Smooth muscle cell (in vitro differentiated cells): Measurements from ENCODE around the gene VIM. TPM values are rescaled to one million over a fixed set of nuclear protein-coding genes. Genes with fewer than 3 reads are reported as not detected.
A peak's percentile ranks its signal among the peaks of the same experiment; 100 is the strongest.

Experiments
- DNase-seq: peaks from one replicate; lab custom pipeline; 2025; ENCODE audit not compliant: unreplicated experiment; lab: John Stamatoyannopoulos, UW
- H2AFZ ChIP-seq: fragments of 200-600 bp; sonication (generic); 2 replicates; pipeline ENCODE4 v1.6.0; 2016; ENCODE audit warnings: antibody characterized with exemption, low read depth, mild to moderate bottlenecking
- H3F3A ChIP-seq: fragments of 200-600 bp; sonication (generic); 2 replicates; pipeline ENCODE4 v1.6.0; 2017; ENCODE audit warnings: antibody characterized with exemption, low read depth
- H3K27ac ChIP-seq: fragments of 200-600 bp; sonication (generic); 2 replicates; pipeline ENCODE4 v1.5.1; 2016; ENCODE audit warnings: low read depth, mild to moderate bottlenecking
- H3K27me3 ChIP-seq: fragments of 200-600 bp; sonication (generic); 2 replicates; pipeline ENCODE4 v1.6.1; 2016; ENCODE audit warnings: low read depth, mild to moderate bottlenecking
- H3K36me3 ChIP-seq: fragments of 200-600 bp; sonication (generic); 2 replicates; pipeline ENCODE4 v1.5.1; 2016; ENCODE audit warnings: low read depth
- H3K4me1 ChIP-seq: fragments of 200-600 bp; sonication (generic); 2 replicates; pipeline ENCODE4 v1.5.1; 2016; ENCODE audit warnings: low read depth
- H3K4me2 ChIP-seq: fragments of 200-600 bp; sonication (generic); 2 replicates; pipeline ENCODE4 v1.6.0; 2016; ENCODE audit warnings: mild to moderate bottlenecking
- H3K4me3 ChIP-seq: fragments of 200-600 bp; sonication (generic); 2 replicates; pipeline ENCODE4 v1.5.1; 2016; ENCODE audit warnings: mild to moderate bottlenecking
- H3K79me2 ChIP-seq: fragments of 200-600 bp; sonication (generic); 2 replicates; pipeline ENCODE4 v1.6.0; 2016; ENCODE audit warnings: low read depth, mild to moderate bottlenecking
- H3K9ac ChIP-seq: fragments of 200-600 bp; sonication (generic); 2 replicates; pipeline ENCODE4 v1.6.0; 2016; ENCODE audit warnings: low read depth
- H3K9me3 ChIP-seq: fragments of 200-600 bp; sonication (generic); replicated peaks from 2 replicates; pipeline ENCODE4 v1.5.1; 2016; ENCODE audit warnings: low read depth
- H4K20me1 ChIP-seq: fragments of 200-600 bp; sonication (generic); 2 replicates; pipeline ENCODE4 v1.6.0; 2016; ENCODE audit warnings: low read depth
- CTCF ChIP-seq: fragments of 200-600 bp; sonication (generic); IDR thresholded peaks from 2 replicates; pipeline ENCODE4 v1.5.1; 2017; ENCODE audit warnings: borderline replicate concordance, mild to moderate bottlenecking, antibody characterized with exemption; ENCODE audit not compliant: insufficient read depth, poor library complexity, severe bottlenecking
- WGBS: methylation state at CpG from one replicate; pipeline ENCODE4 v1.1.7; 2016; ENCODE audit warnings: low lambda C conversion rate; 5-methylcytosine and 5-hydroxymethylcytosine counted together
- polyA plus RNA-seq: library from polyadenylated mRNA; unstranded; fragments of >200 nt; fragmentation: Nextera tagmentation; extraction: Ambion mirVana; gene quantifications from 2 replicates; pipeline ENCODE4 v1.2.1, GENCODE V29; 2016
- total RNA-seq: library from RNA; depleted of rRNA; stranded (reverse); fragments of >200 nt; gene quantifications from 2 replicates; pipeline ENCODE4 v1.2.3, GENCODE V29; 2014

The VIM gene
- total and polyA plus RNA-seq, 2 experiments from 2014 or later = 3,198 to 6,093 TPM

- DNase-seq = no peak
- Histone ChIP-seq H3F3A (peaks cover 49% of the 10 kb centered on the region), H3K79me2 (peaks cover 19% of the 10 kb centered on the region), H3K4me3 (no peak overlapping the region), H2AFZ (no peak overlapping the region), H3K27me3 (no peaks in the 10 kb centered on the region), H3K4me2 (no peak overlapping the region), H3K36me3 (peaks cover 30% of the 10 kb centered on the region), H3K9ac (no peak overlapping the region), H4K20me1 (peaks cover 51% of the 10 kb centered on the region), H3K27ac (peak overlapping the region; percentile 99), H3K4me1 (no peaks in the 10 kb centered on the region), H3K9me3 (no peaks in the 10 kb centered on the region)
- 46% methylated on average over 12 of the region's 12 CpGs for WGBS
- no peak for TF ChIP-seq CTCF
Observed at GRCh38 chr10:17238445-17239291, 10.6 kb downstream of the VIM start.

- no peak overlapping the region for H3K4me3 ChIP-seq
- H2AFZ ChIP-seq = no peak overlapping the region
- peaks cover 40% of the 10 kb centered on the region for H3F3A ChIP-seq
- H3K9ac ChIP-seq = no peak overlapping the region
- DNase-seq = no peak
- H3K27ac ChIP-seq = peak overlapping the region; percentile 99
- no peak overlapping the region for H3K4me2 ChIP-seq
- no peak for TF ChIP-seq CTCF
- H3K79me2 ChIP-seq = peaks cover 10% of the 10 kb centered on the region
- no peaks in the 10 kb centered on the region for H3K27me3 ChIP-seq
- no peaks in the 10 kb centered on the region for H3K9me3 ChIP-seq
- H4K20me1 ChIP-seq = peaks cover 43% of the 10 kb centered on the region
- no peaks in the 10 kb centered on the region for H3K4me1 ChIP-seq
- WGBS = 94% methylated on average over 6 of the region's 6 CpGs
- H3K36me3 ChIP-seq = peaks cover 28% of the 10 kb centered on the region
Observed at GRCh38 chr10:17239345-17240085, 11.5 kb downstream of the VIM start.

GRCh38 chr10:17240096-17240495 lies 12.1 kb downstream of the VIM start:
- no peak overlapping the region for H3K27ac ChIP-seq
- peaks cover 22% of the 10 kb centered on the region for H3K36me3 ChIP-seq
- peaks cover 5% of the 10 kb centered on the region for H3K79me2 ChIP-seq
- no peak overlapping the region for H2AFZ ChIP-seq
- H3K4me1 ChIP-seq = no peaks in the 10 kb centered on the region
- no peak overlapping the region for H3K9ac ChIP-seq
- TF ChIP-seq CTCF = no peak
- no peak for DNase-seq
- WGBS = 88% methylated on average over 2 of the region's 2 CpGs
- no peak overlapping the region for H3K4me3 ChIP-seq
- no peaks in the 10 kb centered on the region for H3K27me3 ChIP-seq
- peaks cover 37% of the 10 kb centered on the region for H4K20me1 ChIP-seq
- peaks cover 34% of the 10 kb centered on the region for H3F3A ChIP-seq
- no peaks in the 10 kb centered on the region for H3K9me3 ChIP-seq
- H3K4me2 ChIP-seq = no peak overlapping the region
